Measurements from ENCODE around the gene CAPG. TPM values are rescaled to one million over a fixed set of nuclear protein-coding genes. Genes with fewer than 3 reads are reported as not detected.
A peak's percentile ranks its signal among the peaks of the same experiment; 100 is the strongest.

The CAPG gene
- total RNA-seq = 165 TPM

- no peaks in the 10 kb centered on the region for H3K36me3 ChIP-seq
- TF ChIP-seq POLR2AphosphoS5 (IDR thresholded peaks at IDR 0.05; ENCODE audit: insufficient read depth in 1 of 2, low read depth in 1 of 2) = peak in 1 of 2 donors; percentile 58
- no peak for TF ChIP-seq POLR2A (IDR thresholded peaks at IDR 0.05)
- no peak for TF ChIP-seq CTCF (IDR thresholded peaks at IDR 0.05)
- H3K4me3 ChIP-seq = peak within 1 kb of the TSS; percentile 30 to 32
- H3K9me3 ChIP-seq = no peaks in the 10 kb centered on the region
- H3K27ac ChIP-seq = peak within 1 kb of the TSS; percentile 85
- DNase-seq (ENCODE audit: extremely low spot score in 2 of 2) = no peak
- intact Hi-C loops (cut with DNase I) = no loop called here
- no peaks in the 10 kb centered on the region for H3K27me3 ChIP-seq
- peaks cover 76% of the 10 kb centered on the region for H3K4me1 ChIP-seq
Measured at GRCh38 chr2:85409845-85410583, at the start of gene CAPG. TSS of gene CAPG (minus strand) at chr2:85410366. CDS start at chr2:85402145, 8,221 bp downstream.

GRCh38 chr2:85459771-85460170, 49.6 kb upstream of the CAPG start:
- H3K4me3 ChIP-seq = no peak overlapping the region
- no peaks in the 10 kb centered on the region for H3K9me3 ChIP-seq
- no peaks in the 10 kb centered on the region for H3K36me3 ChIP-seq
- TF ChIP-seq CTCF (IDR thresholded peaks at IDR 0.05) = no peak
- no peak for TF ChIP-seq POLR2AphosphoS5 (IDR thresholded peaks at IDR 0.05; ENCODE audit: insufficient read depth in 1 of 2, low read depth in 1 of 2)
- no peak for TF ChIP-seq POLR2A (IDR thresholded peaks at IDR 0.05)
- no peak for DNase-seq (ENCODE audit: extremely low spot score in 2 of 2)
- H3K4me1 ChIP-seq = no peaks in the 10 kb centered on the region
- H3K27me3 ChIP-seq = no peaks in the 10 kb centered on the region
- intact Hi-C loops (cut with DNase I) = no loop called here
- no peak overlapping the region for H3K27ac ChIP-seq

GRCh38 chr2:85458601-85459563, 48.7 kb upstream of the CAPG start:
- TF ChIP-seq CTCF (IDR thresholded peaks at IDR 0.05) (no peak), POLR2AphosphoS5 (IDR thresholded peaks at IDR 0.05; ENCODE audit: insufficient read depth in 1 of 2, low read depth in 1 of 2) (no peak)
- H3K4me3 ChIP-seq = no peak overlapping the region
- no peaks in the 10 kb centered on the region for H3K4me1 ChIP-seq
- no peaks in the 10 kb centered on the region for H3K9me3 ChIP-seq
- no peaks in the 10 kb centered on the region for H3K36me3 ChIP-seq
- intact Hi-C loops (cut with DNase I) = no loop called here
- H3K27ac ChIP-seq = peak overlapping the region; percentile 28
- no peaks in the 10 kb centered on the region for H3K27me3 ChIP-seq
- DNase-seq (ENCODE audit: extremely low spot score in 2 of 2) = no peak

DNA sequence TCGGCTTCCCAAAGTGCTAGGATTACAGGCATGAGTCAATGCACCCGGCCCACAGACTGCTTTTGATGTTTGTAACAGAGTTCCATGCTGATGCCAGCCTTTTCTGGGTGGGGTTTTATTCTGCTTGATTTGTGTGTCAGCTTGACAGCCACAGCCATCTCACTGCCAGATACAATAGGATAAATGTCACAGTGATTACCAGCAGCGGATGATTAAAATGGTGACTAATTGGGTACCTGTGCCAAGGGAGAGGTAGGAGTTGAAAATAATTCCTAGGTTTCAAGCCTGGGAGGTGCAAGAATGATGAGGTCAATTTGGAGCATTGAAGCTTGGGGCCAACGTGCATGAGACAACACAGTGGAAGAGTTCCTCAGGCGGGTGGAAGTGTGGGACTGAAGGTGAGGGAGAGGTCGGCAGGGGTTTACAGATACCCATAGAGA, 47.7 kb upstream of the CAPG start:
- H3K9me3 ChIP-seq = no peaks in the 10 kb centered on the region
- H3K4me3 ChIP-seq = no peak overlapping the region

More for the DNA sequence above, 47.7 kb upstream of the CAPG start:
- Histone ChIP-seq H3K36me3 (no peaks in the 10 kb centered on the region), H3K27ac (peak overlapping the region; percentile 28), H3K27me3 (no peaks in the 10 kb centered on the region), H3K4me1 (no peaks in the 10 kb centered on the region)
- TF ChIP-seq CTCF (IDR thresholded peaks at IDR 0.05) (no peak), POLR2A (IDR thresholded peaks at IDR 0.05) (no peak), POLR2AphosphoS5 (IDR thresholded peaks at IDR 0.05; ENCODE audit: insufficient read depth in 1 of 2, low read depth in 1 of 2) (peak in 1 of 2 donors; percentile 70)
- intact Hi-C loops (cut with DNase I) = no loop called here
- no peak for DNase-seq (ENCODE audit: extremely low spot score in 2 of 2)

Data from vagina (tissue), 2 donors.